Loucy (cell line): ENCODE measurements around the gene ANKS3.
A peak's percentile ranks its signal among the peaks of the same experiment; 100 is the strongest.
"Not testable (repeated sequence)": the region's sequence is repeated elsewhere in the genome, so short reads cannot be mapped to it uniquely, and the experiment has no call there.

Experiments used
- H2AFZ ChIP-seq: fragments of 200-600 bp; sonication (generic); 2 replicates; pipeline ENCODE4 v1.6.0; 2016; ENCODE audit warnings: antibody characterized with exemption, mild to moderate bottlenecking, low read length, moderate library complexity
- H3F3A ChIP-seq: fragments of 200-600 bp; 2 replicates; pipeline ENCODE4 v1.6.0; 2016; ENCODE audit warnings: antibody characterized with exemption, low read depth, mild to moderate bottlenecking
- H3K27me3 ChIP-seq: fragments of 200-600 bp; sonication (generic); 2 replicates; pipeline ENCODE4 v1.6.1; 2014; ENCODE audit warnings: low read length, mild to moderate bottlenecking; ENCODE audit not compliant: insufficient read depth, poor library complexity, severe bottlenecking
- H3K36me3 ChIP-seq: fragments of 200-600 bp; sonication (generic); 2 replicates; pipeline ENCODE4 v1.6.1; 2016; ENCODE audit warnings: low read length; ENCODE audit not compliant: insufficient read depth
- H3K4me1 ChIP-seq: fragments of 200-600 bp; sonication (generic); 2 replicates; pipeline ENCODE4 v1.5.1; 2014; ENCODE audit warnings: low read length, mild to moderate bottlenecking; ENCODE audit not compliant: insufficient read depth, poor library complexity, severe bottlenecking
- H3K4me2 ChIP-seq: fragments of 200-600 bp; sonication (generic); 2 replicates; pipeline ENCODE4 v1.6.0; 2014; ENCODE audit warnings: antibody characterized with exemption, low read length, low read depth, mild to moderate bottlenecking; ENCODE audit not compliant: poor library complexity, severe bottlenecking
- H3K4me3 ChIP-seq: fragments of 200-600 bp; sonication (generic); 2 replicates; pipeline ENCODE4 v1.5.1; 2014; ENCODE audit warnings: low read length, mild to moderate bottlenecking, mixed read lengths; ENCODE audit not compliant: poor library complexity, severe bottlenecking
- H3K79me2 ChIP-seq: fragments of 200-600 bp; sonication (generic); 2 replicates; pipeline ENCODE4 v1.6.1; 2014; ENCODE audit warnings: low read length; ENCODE audit not compliant: insufficient read depth
- H3K9ac ChIP-seq: fragments of 200-600 bp; sonication (generic); 2 replicates; pipeline ENCODE4 v1.6.0; 2014; ENCODE audit warnings: mild to moderate bottlenecking, low read depth, low read length, moderate library complexity; ENCODE audit not compliant: poor library complexity, severe bottlenecking
- H3K9me2 ChIP-seq: fragments of 200-600 bp; sonication (generic); replicated peaks from 2 replicates; pipeline ENCODE4 v1.6.1; 2016; ENCODE audit warnings: low read depth, low read length, mixed read lengths
- H3K9me3 ChIP-seq: fragments of 200-600 bp; sonication (generic); 2 replicates; pipeline ENCODE4 v1.6.1; 2014; ENCODE audit warnings: mild to moderate bottlenecking, antibody characterized with exemption, low read length, low read depth; ENCODE audit not compliant: insufficient read depth
- H4K20me1 ChIP-seq: fragments of 200-600 bp; sonication (generic); 2 replicates; pipeline ENCODE4 v1.6.0; 2014; ENCODE audit warnings: antibody characterized with exemption, low read length, mild to moderate bottlenecking; ENCODE audit not compliant: insufficient read depth, poor library complexity, severe bottlenecking
- EZH2phosphoT487 ChIP-seq: fragments of 200-600 bp; IDR thresholded peaks from 2 replicates; pipeline ENCODE4 v1.6.1; 2018; ENCODE audit warnings: antibody characterized with exemption, mild to moderate bottlenecking, moderate library complexity, borderline replicate concordance
- TF ChIP-seq, protein P1 (sequence below): fragments of 200-600 bp; sonication (generic); conservative IDR thresholded peaks from 2 replicates; pipeline ENCODE4 v1.5.1; 2014; ENCODE audit warnings: mild to moderate bottlenecking, antibody characterized with exemption, low read length

The ANKS3 gene

GRCh38 chr16:4650443-4651074 lies 83.5 kb downstream of the ANKS3 start:
- H3K4me1 ChIP-seq, H3K9me2 ChIP-seq, H3K4me2 ChIP-seq, H3K27me3 ChIP-seq, H3F3A ChIP-seq, H3K4me3 ChIP-seq, H3K79me2 ChIP-seq, H3K9me3 ChIP-seq, H2AFZ ChIP-seq, H4K20me1 ChIP-seq, H3K9ac ChIP-seq: not testable (repeated sequence)
- H3K36me3 ChIP-seq, result peaks cover 22% of the 10 kb centered on the region; the same call in 1 of the 2 replicates
- TF ChIP-seq, protein P1, sequence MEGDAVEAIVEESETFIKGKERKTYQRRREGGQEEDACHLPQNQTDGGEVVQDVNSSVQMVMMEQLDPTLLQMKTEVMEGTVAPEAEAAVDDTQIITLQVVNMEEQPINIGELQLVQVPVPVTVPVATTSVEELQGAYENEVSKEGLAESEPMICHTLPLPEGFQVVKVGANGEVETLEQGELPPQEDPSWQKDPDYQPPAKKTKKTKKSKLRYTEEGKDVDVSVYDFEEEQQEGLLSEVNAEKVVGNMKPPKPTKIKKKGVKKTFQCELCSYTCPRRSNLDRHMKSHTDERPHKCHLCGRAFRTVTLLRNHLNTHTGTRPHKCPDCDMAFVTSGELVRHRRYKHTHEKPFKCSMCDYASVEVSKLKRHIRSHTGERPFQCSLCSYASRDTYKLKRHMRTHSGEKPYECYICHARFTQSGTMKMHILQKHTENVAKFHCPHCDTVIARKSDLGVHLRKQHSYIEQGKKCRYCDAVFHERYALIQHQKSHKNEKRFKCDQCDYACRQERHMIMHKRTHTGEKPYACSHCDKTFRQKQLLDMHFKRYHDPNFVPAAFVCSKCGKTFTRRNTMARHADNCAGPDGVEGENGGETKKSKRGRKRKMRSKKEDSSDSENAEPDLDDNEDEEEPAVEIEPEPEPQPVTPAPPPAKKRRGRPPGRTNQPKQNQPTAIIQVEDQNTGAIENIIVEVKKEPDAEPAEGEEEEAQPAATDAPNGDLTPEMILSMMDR, result peak; percentile 64

DNA sequence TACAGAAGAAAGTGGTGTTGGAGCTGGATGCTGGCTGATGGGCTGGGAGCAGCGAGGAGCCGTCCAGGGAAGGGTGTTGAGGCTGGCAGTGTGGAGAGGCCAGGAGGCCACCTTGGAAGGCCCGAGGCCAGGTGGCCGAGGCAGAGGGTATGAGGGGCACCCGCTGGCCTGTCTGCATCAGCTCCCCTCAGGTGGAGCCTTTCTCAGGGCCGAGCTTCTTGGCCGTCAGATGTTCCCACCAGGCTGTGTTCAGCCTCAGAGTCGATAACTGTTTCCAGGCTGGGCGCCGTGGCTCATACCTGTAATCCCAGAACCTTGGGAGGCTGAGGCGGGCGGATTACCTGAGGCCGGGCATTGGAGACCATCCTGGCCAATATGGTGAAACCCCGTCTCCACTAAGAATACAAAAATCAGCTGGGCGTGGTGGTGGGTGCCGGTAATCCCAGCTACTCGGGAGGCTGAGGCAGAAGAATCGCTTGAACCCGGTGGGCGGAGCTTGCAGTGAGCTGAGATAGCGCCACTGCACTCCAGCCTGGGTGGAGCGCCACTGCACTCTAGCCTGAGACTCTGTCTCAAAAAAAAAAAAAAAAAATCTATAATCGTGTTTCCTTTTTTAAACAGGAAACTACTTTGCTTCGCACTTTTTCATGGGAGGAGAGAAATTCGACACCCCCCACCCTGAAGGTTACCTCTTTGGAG lies 84.2 kb downstream of the ANKS3 start:
- no peaks in the 10 kb centered on the region for H3K9me3 ChIP-seq
- H3K79me2 ChIP-seq, result peaks cover 3% of the 10 kb centered on the region; the same call in 1 of the 2 replicates
- no peak overlapping the region for H3K9ac ChIP-seq
- no peaks in the 10 kb centered on the region for H3K9me2 ChIP-seq
- H2AFZ ChIP-seq, result no peak overlapping the region
- TF ChIP-seq, protein P1, result no peak
- no peak for TF ChIP-seq EZH2phosphoT487
- H3K4me3 ChIP-seq, result no peak overlapping the region
- H4K20me1 ChIP-seq, result peaks cover 3% of the 10 kb centered on the region
- no peaks in the 10 kb centered on the region for H3F3A ChIP-seq
- no peaks in the 10 kb centered on the region for H3K4me1 ChIP-seq
- H3K27me3 ChIP-seq, result no peaks in the 10 kb centered on the region
- peaks cover 18% of the 10 kb centered on the region; the same call in 1 of the 2 replicates for H3K36me3 ChIP-seq
- no peak overlapping the region for H3K4me2 ChIP-seq

GRCh38 chr16:4648917-4649316 lies 85.2 kb downstream of the ANKS3 start:
- no peak overlapping the region for H2AFZ ChIP-seq

More at GRCh38 chr16:4648917-4649316, 85.2 kb downstream of the ANKS3 start:
- Histone ChIP-seq H3K36me3 (peaks cover 12% of the 10 kb centered on the region; the same call in 1 of the 2 replicates), H3K27me3 (no peaks in the 10 kb centered on the region), H3K4me3 (no peak overlapping the region), H4K20me1 (peaks cover 3% of the 10 kb centered on the region), H3K4me2 (no peak overlapping the region), H3K79me2 (peaks cover 3% of the 10 kb centered on the region; the same call in 1 of the 2 replicates), H3K9ac (no peak overlapping the region), H3F3A (no peaks in the 10 kb centered on the region), H3K9me3 (no peaks in the 10 kb centered on the region), H3K4me1 (no peaks in the 10 kb centered on the region), H3K9me2 (no peaks in the 10 kb centered on the region)
- TF ChIP-seq, protein P1, result no peak
- TF ChIP-seq EZH2phosphoT487, result no peak
